Mesenchymal stem cell (in vitro differentiated cells and primary cell): ENCODE measurements around the gene RBPJL.

Experiments used
- DNase-seq: peaks from one replicate; pipeline ENCODE4 v3.0.0-alpha.2; 2013
- H2AFZ ChIP-seq: one replicate; pipeline ENCODE4 v1.6.1; 2013; ENCODE audit warnings: low read depth, mild to moderate bottlenecking, control low read depth, inconsistent platforms, low read length, moderate library complexity
- H2AK5ac ChIP-seq: 2 replicates; pipeline ENCODE4 v1.6.1; 2013; ENCODE audit warnings: low read length, moderate library complexity, mild to moderate bottlenecking, inconsistent platforms; ENCODE audit not compliant: severe bottlenecking
- H2BK120ac ChIP-seq: one replicate; pipeline ENCODE4 v1.6.1; 2013; ENCODE audit warnings: low read depth, mild to moderate bottlenecking, inconsistent platforms, low read length, moderate library complexity
- H2BK12ac ChIP-seq, 2 experiments: one replicate each; pipeline ENCODE4 v1.6.1; 2013; ENCODE audit warnings: inconsistent platforms in 2 of 2, low read length in 2 of 2, mild to moderate bottlenecking in 2 of 2, moderate library complexity in 2 of 2, control low read depth in 1 of 2
- H2BK15ac ChIP-seq: one replicate; pipeline ENCODE4 v1.6.1; 2013; ENCODE audit warnings: mild to moderate bottlenecking, low read depth, inconsistent platforms; ENCODE audit not compliant: poor library complexity, severe bottlenecking
- H2BK5ac ChIP-seq: 2 replicates; pipeline ENCODE4 v1.6.1; 2013; ENCODE audit warnings: low read depth, mild to moderate bottlenecking, low read length, control low read depth, inconsistent platforms; ENCODE audit not compliant: poor library complexity, severe bottlenecking
- H3K14ac ChIP-seq, 2 experiments: one replicate each; pipeline ENCODE4 v1.6.1; 2013; ENCODE audit warnings: inconsistent platforms in 2 of 2, low read length in 2 of 2, control low read depth in 1 of 2, mild to moderate bottlenecking in 1 of 2, moderate library complexity in 1 of 2
- H3K18ac ChIP-seq, 2 experiments: one replicate each; pipeline ENCODE4 v1.6.1; 2013; ENCODE audit warnings: inconsistent platforms in 2 of 2, low read length in 2 of 2, control low read depth in 1 of 2, low read depth in 1 of 2, mild to moderate bottlenecking in 1 of 2
- H3K23ac ChIP-seq, 2 experiments: one replicate each; pipeline ENCODE4 v1.6.1; 2013; ENCODE audit warnings: inconsistent platforms in 2 of 2, low read length in 2 of 2, mild to moderate bottlenecking in 2 of 2, moderate library complexity in 2 of 2, control low read depth in 1 of 2
- H3K27ac ChIP-seq: 2 replicates; pipeline ENCODE4 v1.5.1; 2013; ENCODE audit warnings: mild to moderate bottlenecking, moderate library complexity, low read length, control low read depth, inconsistent platforms; ENCODE audit not compliant: poor library complexity, severe bottlenecking
- H3K27me3 ChIP-seq, 2 experiments: 2 replicates each; pipeline versions ENCODE4 v1.6.1 to v1.7.0; 2013; ENCODE audit warnings: low read length in 2 of 2, mild to moderate bottlenecking in 2 of 2, moderate library complexity in 2 of 2, control low read depth in 1 of 2, inconsistent platforms in 1 of 2; ENCODE audit not compliant: control insufficient read depth in 1 of 2, insufficient read depth in 1 of 2
- H3K36me3 ChIP-seq, 2 experiments: 2 replicates each; pipeline versions ENCODE4 v1.6.1 to v1.7.0; 2013; ENCODE audit warnings: low read length in 2 of 2, control low read depth in 1 of 2, inconsistent platforms in 1 of 2, low read depth in 1 of 2, mild to moderate bottlenecking in 1 of 2; ENCODE audit not compliant: insufficient read depth in 2 of 2, control insufficient read depth in 1 of 2
- H3K4ac ChIP-seq, 2 experiments: one replicate each; pipeline ENCODE4 v1.6.1; 2013; ENCODE audit warnings: inconsistent platforms in 2 of 2, low read length in 2 of 2, mild to moderate bottlenecking in 2 of 2, moderate library complexity in 2 of 2, control low read depth in 1 of 2, low read depth in 1 of 2
- H3K4me1 ChIP-seq: 2 replicates; pipeline ENCODE4 v1.6.1; 2013; ENCODE audit warnings: low read depth, low read length, control low read depth; ENCODE audit not compliant: control insufficient read depth, insufficient read depth
- H3K4me2 ChIP-seq: 2 replicates; pipeline ENCODE4 v1.6.1; 2013; ENCODE audit warnings: low read length, mild to moderate bottlenecking, inconsistent platforms; ENCODE audit not compliant: poor library complexity, severe bottlenecking
- H3K4me3 ChIP-seq, 2 experiments: 2 replicates each; pipeline versions ENCODE4 v1.5.1 to v1.7.0; 2013; ENCODE audit warnings: low read length in 2 of 2, mild to moderate bottlenecking in 2 of 2, control low read depth in 1 of 2, low read depth in 1 of 2; ENCODE audit not compliant: insufficient read depth in 1 of 2
- H3K79me1 ChIP-seq: replicated peaks from 2 replicates; pipeline ENCODE4 v1.6.1; 2013; ENCODE audit warnings: mild to moderate bottlenecking, control low read depth, low read length, inconsistent platforms; ENCODE audit not compliant: poor library complexity, severe bottlenecking
- H3K9ac ChIP-seq: 2 replicates; pipeline ENCODE4 v1.7.0; 2013; ENCODE audit warnings: mild to moderate bottlenecking, low read length, moderate library complexity
- H3K9me3 ChIP-seq: 2 replicates; pipeline ENCODE4 v1.7.0; 2013; ENCODE audit warnings: mild to moderate bottlenecking, low read length; ENCODE audit not compliant: control insufficient read depth
- H4K8ac ChIP-seq: one replicate; pipeline ENCODE4 v1.6.1; 2013; ENCODE audit warnings: inconsistent platforms, mild to moderate bottlenecking, low read length, moderate library complexity
- H4K91ac ChIP-seq: one replicate; pipeline ENCODE4 v1.6.1; 2013; ENCODE audit warnings: mild to moderate bottlenecking, low read length, inconsistent platforms
- WGBS: methylation state at CpG from one replicate; pipeline ENCODE4 v1.1.7; 2013; ENCODE audit warnings: mixed read lengths; 5-methylcytosine and 5-hydroxymethylcytosine counted together

RBPJL gene

GRCh38 chr20:45340951-45341350, 34.3 kb downstream of the RBPJL start:
- H3K9ac ChIP-seq: peak overlapping the region; percentile 89
- peak overlapping the region in 1 of 2 experiments; percentile 75 for H2BK12ac ChIP-seq
- H3K79me1 ChIP-seq: no peaks in the 10 kb centered on the region
- H3K23ac ChIP-seq: no peak overlapping the region
- H3K18ac ChIP-seq: no peak overlapping the region
- no peak overlapping the region for H3K4ac ChIP-seq
- H2BK15ac ChIP-seq: no peak overlapping the region
- H2BK5ac ChIP-seq: no peak overlapping the region
- H3K9me3 ChIP-seq: no peaks in the 10 kb centered on the region
- H3K27ac ChIP-seq: peak overlapping the region; percentile 92
- H3K4me1 ChIP-seq: peaks cover 71% of the 10 kb centered on the region
- H3K4me3 ChIP-seq: no peak overlapping the region
- H2AK5ac ChIP-seq: peak overlapping the region; percentile 84
- no peak for DNase-seq
- H2BK120ac ChIP-seq: no peak overlapping the region
- no peak overlapping the region for H4K8ac ChIP-seq
- no peak overlapping the region for H4K91ac ChIP-seq
- no peak overlapping the region for H3K14ac ChIP-seq
- H3K27me3 ChIP-seq: no peaks in the 10 kb centered on the region
- 57% methylated on average over 1 of the region's 1 CpG for WGBS
- no peak overlapping the region for H3K4me2 ChIP-seq
- no peak overlapping the region for H2AFZ ChIP-seq
- peaks cover 22% of the 10 kb centered on the region in 2 experiments for H3K36me3 ChIP-seq

DNA sequence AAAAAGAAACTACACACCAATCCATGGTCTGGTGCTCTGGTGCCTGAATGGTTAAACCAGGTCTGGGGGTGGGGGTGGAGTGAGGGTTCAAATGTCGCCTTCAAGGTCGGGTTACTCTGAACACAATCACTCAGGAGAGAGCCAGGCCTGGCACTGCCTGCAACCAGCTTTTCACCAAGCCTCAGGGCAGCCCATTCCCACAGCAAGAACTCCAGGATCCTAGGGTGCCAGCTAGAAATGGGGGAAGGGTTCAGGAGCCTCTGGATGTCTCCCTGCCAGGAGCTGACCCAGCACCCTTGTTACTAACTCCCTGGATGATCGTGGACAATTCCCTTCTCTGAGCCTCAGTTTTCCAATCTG, 34.9 kb downstream of the RBPJL start:
- Histone ChIP-seq H3K4ac (peak overlapping the region in 1 of 2 experiments; percentile 90), H3K4me2 (peak overlapping the region; percentile 68), H4K8ac (peak overlapping the region; percentile 92), H4K91ac (peak overlapping the region; percentile 36), H2AFZ (no peak overlapping the region), H3K79me1 (no peaks in the 10 kb centered on the region), H2BK5ac (no peak overlapping the region), H2BK120ac (no peak overlapping the region), H3K4me3 (peak overlapping the region in 1 of 2 experiments; percentile 54), H3K23ac (peak overlapping the region in 1 of 2 experiments; percentile 27), H2BK12ac (peak overlapping the region; percentile 55 to 90), H3K9ac (peak overlapping the region; percentile 89), H2AK5ac (peak overlapping the region; percentile 57), H3K18ac (peak overlapping the region; percentile 60 to 94), H3K9me3 (no peaks in the 10 kb centered on the region), H2BK15ac (peak overlapping the region; percentile 8), H3K36me3 (peaks cover 22% of the 10 kb centered on the region in 2 experiments), H3K14ac (no peak overlapping the region), H3K4me1 (peaks cover 72% of the 10 kb centered on the region), H3K27me3 (no peaks in the 10 kb centered on the region), H3K27ac (peak overlapping the region; percentile 92)
- WGBS: 3% methylated on average over 2 of the region's 3 CpGs
- no peak for DNase-seq

DNA sequence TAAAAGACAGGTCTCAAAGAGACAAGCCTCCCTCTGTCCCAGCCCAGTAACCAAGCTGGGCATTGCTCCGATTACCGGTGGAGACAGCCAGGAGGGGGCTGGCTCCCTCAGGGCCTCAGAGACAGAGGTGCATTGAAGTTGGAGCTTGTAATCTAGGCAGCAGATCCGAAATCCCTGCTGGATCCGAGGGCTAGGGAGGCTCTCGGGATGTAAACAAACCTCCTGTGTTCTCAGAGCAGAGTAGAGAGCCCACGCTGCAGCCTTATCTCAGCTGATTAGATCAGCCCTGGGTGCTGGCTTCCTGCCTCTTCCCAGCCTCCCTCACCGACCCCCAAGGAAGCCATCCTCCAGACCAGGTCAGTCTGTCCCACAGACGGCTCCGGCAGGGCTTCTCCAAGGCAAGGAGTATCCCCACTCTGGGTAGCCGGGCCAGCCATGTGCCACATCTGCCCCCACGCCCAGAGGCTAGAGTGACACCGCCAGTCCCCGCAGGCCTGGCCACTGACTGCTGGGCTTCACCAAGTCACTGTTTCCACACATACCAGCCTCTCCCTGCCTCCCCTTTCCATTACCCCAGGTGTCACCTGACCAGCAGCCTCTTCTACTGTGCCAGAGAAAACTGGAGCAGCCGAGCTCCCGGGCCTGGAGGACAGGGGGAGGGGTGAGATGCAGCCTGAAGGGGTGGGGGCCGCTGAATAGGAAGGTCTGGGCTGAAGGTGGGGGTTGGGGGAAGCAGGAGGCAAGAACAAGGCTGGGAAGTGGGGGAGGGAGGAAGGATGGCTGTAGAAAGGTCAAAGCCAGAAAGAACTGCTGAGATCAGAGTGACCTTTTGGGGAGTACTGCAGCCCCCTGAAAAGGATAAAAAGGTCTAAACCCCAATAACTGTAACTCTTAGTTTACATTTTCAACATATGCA, 35.6 kb downstream of the RBPJL start:
- DNase-seq: peak; percentile 77
- peak overlapping the region; percentile 68 for H3K4me2 ChIP-seq
- peak overlapping the region; percentile 21 for H2AFZ ChIP-seq
- H2BK15ac ChIP-seq: peak overlapping the region; percentile 68
- H3K18ac ChIP-seq: peak overlapping the region; percentile 81 to 94
- peak overlapping the region; percentile 92 for H4K8ac ChIP-seq
- peak overlapping the region in 1 of 2 experiments; percentile 81 for H3K4me3 ChIP-seq
- peak overlapping the region; percentile 89 for H3K9ac ChIP-seq
- peak overlapping the region in 1 of 2 experiments; percentile 70 for H3K23ac ChIP-seq
- peak overlapping the region; percentile 92 for H3K27ac ChIP-seq
- peak overlapping the region; percentile 81 for H2BK5ac ChIP-seq
- H2BK120ac ChIP-seq: peak overlapping the region; percentile 59
- H2BK12ac ChIP-seq: peak overlapping the region; percentile 70 to 98
- H3K9me3 ChIP-seq: no peaks in the 10 kb centered on the region
- peaks cover 68% of the 10 kb centered on the region for H3K4me1 ChIP-seq
- no peaks in the 10 kb centered on the region for H3K27me3 ChIP-seq
- no peaks in the 10 kb centered on the region for H3K79me1 ChIP-seq
- H4K91ac ChIP-seq: peak overlapping the region; percentile 96
- 6% methylated on average over 16 of the region's 16 CpGs for WGBS
- peak overlapping the region; percentile 70 to 90 for H3K4ac ChIP-seq
- H2AK5ac ChIP-seq: peak overlapping the region; percentile 92
- H3K14ac ChIP-seq: peak overlapping the region in 1 of 2 experiments; percentile 90
- peaks cover 22% of the 10 kb centered on the region in 2 experiments for H3K36me3 ChIP-seq

- DNase-seq: no peak
- 39% methylated on average over 6 of the region's 6 CpGs for WGBS
- H2BK5ac ChIP-seq: peak overlapping the region; percentile 81
Observed at GRCh38 chr20:45342855-45343531, 36.4 kb downstream of the RBPJL start.

More at GRCh38 chr20:45342855-45343531, 36.4 kb downstream of the RBPJL start:
- H3K4me2 ChIP-seq: peak overlapping the region; percentile 44
- peak overlapping the region; percentile 89 for H3K9ac ChIP-seq
- H3K23ac ChIP-seq: peak overlapping the region in 1 of 2 experiments; percentile 70
- peak overlapping the region; percentile 15 to 80 for H3K4ac ChIP-seq
- no peak overlapping the region for H2AFZ ChIP-seq
- no peaks in the 10 kb centered on the region for H3K79me1 ChIP-seq
- peak overlapping the region; percentile 70 to 94 for H2BK12ac ChIP-seq
- no peak overlapping the region for H2BK15ac ChIP-seq
- H4K91ac ChIP-seq: peak overlapping the region; percentile 74
- peak overlapping the region in 1 of 2 experiments; percentile 81 for H3K4me3 ChIP-seq
- H3K18ac ChIP-seq: peak overlapping the region; percentile 81 to 94
- H3K27me3 ChIP-seq: no peaks in the 10 kb centered on the region
- peaks cover 22% of the 10 kb centered on the region in 2 experiments for H3K36me3 ChIP-seq
- peak overlapping the region; percentile 69 for H2BK120ac ChIP-seq
- H3K14ac ChIP-seq: no peak overlapping the region
- peak overlapping the region; percentile 92 for H3K27ac ChIP-seq
- peak overlapping the region; percentile 92 for H2AK5ac ChIP-seq
- H3K4me1 ChIP-seq: peaks cover 66% of the 10 kb centered on the region
- H3K9me3 ChIP-seq: no peaks in the 10 kb centered on the region
- peak overlapping the region; percentile 45 for H4K8ac ChIP-seq
